ACHN (cell line): ENCODE measurements around the gene GMPPA.

ENCODE experiments used
- DNase-seq: peaks from one replicate; pipeline ENCODE4 v3.0.0-alpha.2; 2015
- in situ Hi-C: cut with HindIII; loops from 2 replicates; pipeline ENCODE4 v1.10.0; 2017; ENCODE audit warnings: low sequenced_read_pairs, low pct_ligation_motif_present, low pct_unique_long_range_greater_than_20kb

GMPPA gene

GRCh38 chr2:219512524-219513216 is 14.0 kb downstream of the GMPPA start:
- no peak for DNase-seq
- in situ Hi-C loops = no loop called here

- in situ Hi-C loops = no loop called here
Observed at GRCh38 chr2:219513787-219514186, 15.1 kb downstream of the GMPPA start.

GRCh38 chr2:219514196-219514761 is 15.6 kb downstream of the GMPPA start, which contains the start of gene ASIC4:
Gene ASIC4 (plus strand): TSS chr2:219514482. CDS start chr2:219514725, 243 bp downstream.
- in situ Hi-C loops = no loop called here
- DNase-seq = no peak

More at GRCh38 chr2:219513787-219514186, 15.1 kb downstream of the GMPPA start:
- no peak for DNase-seq

GRCh38 chr2:219514836-219515235 is 16.1 kb downstream of the GMPPA start:
- no peak for DNase-seq
- in situ Hi-C loops = no loop called here

GRCh38 chr2:219515874-219516629 is 17.4 kb downstream of the GMPPA start:
- no peak for DNase-seq
- in situ Hi-C loops = no loop called here

- in situ Hi-C loops = no loop called here
- no peak for DNase-seq
Observed at GRCh38 chr2:219516888-219517287, 18.2 kb downstream of the GMPPA start.

GRCh38 chr2:219517954-219518778 is 19.5 kb downstream of the GMPPA start:
- in situ Hi-C loops = no loop called here
- DNase-seq = no peak

- in situ Hi-C loops = no loop called here
- DNase-seq = no peak
Observed at GRCh38 chr2:219519526-219519916, 20.8 kb downstream of the GMPPA start.

- in situ Hi-C loops = no loop called here
- DNase-seq = no peak
Observed at GRCh38 chr2:219520079-219520478, 21.4 kb downstream of the GMPPA start.

GRCh38 chr2:219521066-219521880 is 22.6 kb downstream of the GMPPA start:
- peak; percentile 82 for DNase-seq
- in situ Hi-C loops = no loop called here

- in situ Hi-C loops = no loop called here
Observed at GRCh38 chr2:219522111-219523030, 23.7 kb downstream of the GMPPA start.

GRCh38 chr2:219523031-219523671 is 24.5 kb downstream of the GMPPA start:
- DNase-seq = no peak
- in situ Hi-C loops = no loop called here

More at GRCh38 chr2:219522111-219523030, 23.7 kb downstream of the GMPPA start:
- DNase-seq = peak; percentile 77

- in situ Hi-C loops = no loop called here
- no peak for DNase-seq
Observed at GRCh38 chr2:219524817-219525216, 26.1 kb downstream of the GMPPA start.

GRCh38 chr2:219525533-219526232 is 27.0 kb downstream of the GMPPA start:
- in situ Hi-C loops = no loop called here
- no peak for DNase-seq

GRCh38 chr2:219526320-219527075 is 27.8 kb downstream of the GMPPA start:
- no peak for DNase-seq
- in situ Hi-C loops = no loop called here

- DNase-seq = no peak
- in situ Hi-C loops = no loop called here
Observed at GRCh38 chr2:219527076-219527394, 28.3 kb downstream of the GMPPA start.
